HG03521 (cell line): Measurements from ENCODE around the gene CD6.

ENCODE experiments used
- ATAC-seq: cut with Tn5 transposase; IDR thresholded peaks from one replicate; pipeline ENCODE4 v1.9.1; 2021; ENCODE audit warnings: mild to moderate bottlenecking, moderate library complexity; ENCODE audit not compliant: unreplicated experiment

CD6 gene

GRCh38 chr11:60984636-60985035 is 13.2 kb downstream of the CD6 start:
- ATAC-seq: no peak

GRCh38 chr11:60985501-60985900 is 14.0 kb downstream of the CD6 start:
- ATAC-seq: no peak

DNA sequence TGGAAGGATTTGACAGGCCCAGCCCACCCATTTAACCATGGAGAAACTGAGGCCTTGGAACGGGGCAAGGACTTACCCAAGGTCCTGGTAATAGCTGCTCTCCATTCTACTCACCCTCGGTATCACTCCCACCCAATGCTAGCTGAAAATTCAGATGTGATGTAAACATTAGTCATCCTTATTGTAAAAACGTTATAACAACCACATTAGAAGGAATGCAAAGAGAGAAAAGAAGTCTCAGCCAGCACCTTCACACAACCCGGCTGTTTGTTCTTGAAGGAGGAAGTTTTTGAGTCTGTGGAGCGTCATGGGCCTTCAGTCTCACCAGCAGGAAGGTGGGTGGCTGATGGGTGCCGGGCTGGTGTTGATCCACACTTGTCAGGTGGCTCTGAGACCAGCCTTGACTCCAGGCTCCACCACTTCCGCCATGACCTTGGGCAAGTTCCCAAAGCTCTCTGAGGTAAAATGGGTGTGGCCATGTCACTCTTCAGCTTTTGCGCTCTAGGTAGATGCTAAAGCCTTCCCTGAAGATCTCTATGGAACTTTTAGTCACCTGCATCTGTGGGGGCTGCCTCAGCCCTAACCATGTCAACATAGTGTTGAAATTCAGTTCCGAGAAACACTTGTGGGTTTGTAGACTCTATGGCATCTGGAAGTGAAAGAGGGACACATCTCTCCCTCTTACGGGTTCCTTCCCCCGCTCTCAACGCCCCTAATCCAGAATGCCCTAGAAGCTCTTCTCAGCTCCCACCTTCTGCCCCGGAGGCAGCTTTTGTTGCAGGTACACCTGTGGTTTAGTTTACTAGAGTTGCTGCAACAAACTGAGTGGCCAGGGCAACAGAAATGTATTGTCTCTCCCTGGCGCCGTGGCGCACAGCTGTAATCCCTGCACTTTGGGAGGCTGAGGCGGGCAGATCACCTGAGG is 14.8 kb downstream of the CD6 start:
- ATAC-seq: no peak

- ATAC-seq: no peak
These were observed 16.2 kb downstream of the CD6 start for GRCh38 chr11:60987577-60988277.

GRCh38 chr11:60988658-60989057 is 17.2 kb downstream of the CD6 start:
- ATAC-seq: no peak

DNA sequence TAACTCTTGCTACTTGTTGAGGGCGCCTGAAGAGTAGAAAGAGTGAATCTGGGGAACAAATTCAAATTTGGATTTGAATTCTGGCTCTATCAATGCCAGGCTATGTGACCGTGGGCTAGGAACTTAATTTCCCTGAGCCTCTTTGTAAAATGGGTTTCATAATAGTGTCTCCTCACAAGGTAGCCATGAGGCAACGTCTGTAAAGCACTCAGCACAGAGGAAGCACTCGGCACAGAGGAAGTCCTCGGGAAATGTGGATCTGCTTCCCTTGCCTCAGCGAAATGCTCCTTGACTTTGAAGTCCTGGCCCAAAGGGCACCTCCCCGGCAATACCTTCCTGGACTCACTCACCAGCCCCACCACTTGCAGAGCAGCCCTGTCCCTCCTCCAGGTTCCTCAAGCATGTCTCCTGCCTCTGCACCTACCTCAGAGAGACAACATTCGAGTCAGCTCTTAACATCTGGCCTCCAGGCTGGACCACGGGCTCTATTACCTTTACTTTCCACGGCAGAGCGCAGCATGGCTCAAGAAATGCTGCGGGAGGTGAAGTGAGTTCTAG is 17.7 kb downstream of the CD6 start:
- ATAC-seq: no peak

DNA sequence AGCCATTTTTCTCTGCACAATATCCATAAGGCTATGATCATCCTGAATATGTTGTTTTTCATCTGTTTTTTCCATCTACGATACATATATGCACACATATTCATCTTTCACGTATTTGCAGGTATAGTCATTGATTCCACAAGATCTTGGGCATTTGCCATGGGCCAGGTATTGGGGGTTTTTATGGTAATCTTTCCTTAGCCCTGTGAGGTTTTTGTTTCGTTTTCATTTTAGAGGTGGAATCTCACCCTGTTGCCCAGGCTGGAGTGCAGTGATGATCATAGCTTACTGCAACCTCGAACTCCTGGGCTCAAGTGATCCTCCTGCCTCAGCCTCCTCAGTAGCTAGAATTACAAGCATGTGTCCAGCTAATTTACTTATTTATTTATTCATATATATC is 20.0 kb downstream of the CD6 start:
- no peak for ATAC-seq

DNA sequence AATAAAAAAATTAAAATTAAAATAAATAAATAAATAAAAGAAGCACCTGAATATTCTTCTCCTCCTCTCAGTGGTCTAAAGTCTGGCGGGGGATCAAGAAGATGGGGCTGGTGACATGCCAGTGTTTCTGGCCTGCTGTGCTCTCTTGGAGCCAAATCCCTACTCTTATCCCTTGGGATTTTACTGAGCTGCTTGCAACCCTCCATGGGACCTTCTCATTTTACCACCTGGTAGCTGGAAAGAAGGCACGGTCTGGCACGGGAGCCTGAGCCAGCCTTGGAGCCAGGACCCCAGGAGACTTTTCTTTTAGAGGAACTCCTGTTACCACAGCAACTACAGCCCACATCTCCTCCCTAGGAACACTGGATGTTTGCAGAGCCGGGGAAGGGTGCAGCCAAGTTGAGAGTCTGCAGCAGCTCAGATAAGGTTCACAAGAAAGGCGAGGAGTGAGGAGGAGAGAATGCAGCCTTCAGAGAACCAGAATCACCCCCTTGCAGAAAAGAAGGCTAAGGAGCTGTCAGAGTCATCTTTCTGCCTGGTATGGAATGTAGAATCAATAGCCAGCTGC is 21.4 kb downstream of the CD6 start:
- no peak for ATAC-seq

DNA sequence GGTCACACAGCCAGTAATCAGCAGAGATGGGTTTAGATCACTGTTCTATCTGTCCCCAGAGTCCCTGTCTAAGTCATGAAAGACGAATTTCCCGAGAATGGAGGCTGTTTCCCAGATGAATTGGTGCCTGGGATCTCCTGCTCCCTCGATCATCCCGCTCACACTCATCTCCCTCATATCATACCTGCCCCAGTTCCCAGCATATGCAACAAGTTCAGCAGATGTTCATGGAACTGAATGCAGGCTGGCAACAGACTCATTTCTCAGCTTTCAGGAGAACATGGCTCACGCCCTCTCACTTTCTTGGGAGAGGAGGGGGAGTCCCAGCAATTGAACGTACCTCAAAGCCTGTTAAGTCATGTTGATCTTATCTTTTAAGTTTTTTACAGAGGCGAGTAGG is 22.1 kb downstream of the CD6 start:
- ATAC-seq: no peak

DNA sequence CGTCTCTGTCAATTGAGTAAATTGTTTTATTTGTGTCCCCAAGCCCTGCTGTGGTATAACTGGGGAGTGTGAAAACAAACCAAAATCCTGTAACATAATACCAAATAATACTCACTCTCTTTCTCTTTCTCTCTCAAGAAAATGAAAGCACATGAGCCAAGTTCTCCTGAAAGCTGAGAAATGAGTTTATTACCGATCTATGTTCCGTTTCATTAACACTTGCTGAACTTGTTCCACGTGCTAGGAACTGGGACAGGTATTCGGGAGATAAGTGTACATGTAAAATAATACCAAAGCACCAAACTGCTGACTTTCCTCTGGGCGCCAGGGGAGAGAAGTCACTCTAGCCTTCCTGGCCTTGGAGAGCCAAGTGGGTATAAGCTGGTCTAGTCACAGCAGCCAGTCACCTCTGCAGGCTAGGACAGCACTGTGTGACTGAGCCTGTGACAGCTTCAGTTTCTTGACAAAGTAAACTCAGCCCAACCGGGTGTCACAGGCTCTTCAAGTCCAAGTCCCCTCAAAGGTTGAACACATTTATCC is 23.1 kb downstream of the CD6 start:
- no peak for ATAC-seq

DNA sequence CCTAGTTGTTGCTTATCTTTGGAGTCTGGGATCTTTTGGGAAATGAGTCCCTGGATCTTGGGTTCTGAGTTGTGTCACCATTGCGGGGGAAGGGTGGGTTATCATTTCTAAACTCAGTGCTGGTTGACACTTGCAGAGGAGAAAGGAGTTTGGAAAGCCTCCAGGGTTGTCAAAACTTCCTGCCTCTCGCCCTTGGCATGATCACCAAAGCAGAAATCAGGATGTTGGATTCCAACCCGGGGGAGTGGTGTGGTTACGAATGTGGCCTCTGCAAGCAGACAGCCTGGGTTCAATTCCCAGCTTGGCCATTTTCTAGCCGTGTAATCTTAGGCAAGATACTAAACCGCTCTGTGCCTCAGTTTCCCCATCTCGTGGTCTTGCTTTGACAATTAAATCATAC is 24.3 kb downstream of the CD6 start:
- ATAC-seq: no peak

DNA sequence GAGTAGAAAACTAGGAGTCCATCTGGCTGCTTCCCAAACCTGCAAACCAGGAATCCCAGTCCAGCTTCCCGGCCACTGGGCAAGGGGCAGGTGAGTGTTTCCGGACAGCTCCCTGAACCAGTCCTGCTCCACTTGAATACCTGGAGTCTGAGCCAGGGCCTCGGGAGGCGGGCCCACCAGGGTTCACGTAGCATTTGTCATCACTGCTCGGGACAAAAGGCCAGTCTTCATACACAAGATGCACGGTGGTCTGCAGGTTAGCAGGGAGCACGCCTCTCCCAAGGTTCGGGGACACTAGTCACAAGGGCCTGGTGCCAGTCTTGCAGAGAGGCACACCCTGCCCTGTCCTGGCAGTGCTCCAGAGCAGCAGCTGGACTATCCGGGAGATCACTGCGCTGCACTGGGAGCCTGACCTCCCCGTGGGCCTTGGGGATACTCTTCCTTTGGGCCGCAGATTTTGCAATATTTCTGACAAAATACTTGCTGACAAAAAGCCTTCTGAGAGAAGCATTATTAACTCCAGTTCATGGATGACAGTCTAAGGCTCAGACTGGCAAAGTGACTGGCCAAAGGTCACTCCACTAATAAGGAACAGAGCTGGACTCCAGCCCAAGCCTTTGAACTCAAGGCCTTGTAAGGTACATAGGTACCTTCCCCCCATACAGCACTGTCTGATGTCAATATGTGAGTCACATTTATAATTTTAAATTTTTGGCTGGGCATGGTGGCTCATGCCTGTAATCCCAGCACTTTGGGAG is 25.1 kb downstream of the CD6 start:
- ATAC-seq: no peak

DNA sequence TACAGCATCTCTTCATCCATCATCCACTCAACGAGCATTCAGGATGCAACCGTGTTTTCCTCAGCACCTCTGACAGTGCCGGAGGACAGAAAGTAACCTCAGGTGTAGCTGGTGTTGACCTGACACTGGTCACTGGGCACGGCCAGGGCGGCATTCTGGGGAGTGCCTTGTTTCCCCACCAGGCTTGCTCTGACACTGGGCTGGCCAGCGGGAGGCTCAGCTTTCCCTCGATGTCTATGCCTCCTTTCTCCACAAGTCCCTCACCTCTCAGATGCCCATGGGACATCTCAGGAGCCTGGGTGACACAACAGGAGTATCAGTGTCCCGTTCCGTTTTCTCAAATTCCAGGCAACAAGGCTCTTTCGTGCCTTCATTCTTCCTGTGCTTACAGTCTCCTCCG is 28.9 kb downstream of the CD6 start:
- ATAC-seq: no peak

DNA sequence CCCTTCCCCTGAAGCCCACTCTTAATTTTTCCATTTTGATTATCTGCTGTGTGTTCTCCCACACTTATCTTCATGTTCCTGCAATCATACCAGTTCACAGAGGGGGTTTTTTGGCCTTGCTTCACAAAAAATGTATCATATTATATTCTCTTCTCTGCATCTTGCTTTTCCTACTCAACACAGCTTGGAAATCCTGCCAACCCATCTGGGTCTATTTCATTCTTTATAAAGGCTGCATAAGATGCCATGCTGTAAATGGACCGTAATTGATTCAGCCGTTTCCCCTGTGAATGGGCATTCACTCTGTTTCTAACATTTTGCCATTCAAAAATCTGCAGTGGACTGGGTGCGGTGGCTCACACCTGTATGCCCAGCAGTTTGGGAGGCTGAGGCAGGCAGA is 30.5 kb downstream of the CD6 start:
- ATAC-seq: no peak

DNA sequence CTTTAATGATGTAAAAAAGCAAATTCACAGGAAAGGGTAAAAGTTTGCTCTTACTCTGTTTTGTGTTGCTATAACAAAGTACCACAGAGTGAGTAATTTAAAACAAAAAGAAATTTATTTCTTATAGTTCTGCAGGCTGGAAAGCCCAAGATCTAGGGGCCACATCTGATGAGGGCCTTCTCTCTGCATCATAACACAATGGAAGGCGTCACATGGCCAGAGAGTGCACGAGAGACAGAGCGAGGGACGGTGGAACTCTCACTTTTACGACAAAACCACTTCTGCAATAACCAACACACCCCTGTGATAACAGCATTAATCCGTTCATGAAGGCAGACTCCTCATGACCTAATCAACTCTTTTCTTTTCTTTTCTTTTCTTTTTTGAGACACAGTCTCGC is 31.1 kb downstream of the CD6 start:
- no peak for ATAC-seq

DNA sequence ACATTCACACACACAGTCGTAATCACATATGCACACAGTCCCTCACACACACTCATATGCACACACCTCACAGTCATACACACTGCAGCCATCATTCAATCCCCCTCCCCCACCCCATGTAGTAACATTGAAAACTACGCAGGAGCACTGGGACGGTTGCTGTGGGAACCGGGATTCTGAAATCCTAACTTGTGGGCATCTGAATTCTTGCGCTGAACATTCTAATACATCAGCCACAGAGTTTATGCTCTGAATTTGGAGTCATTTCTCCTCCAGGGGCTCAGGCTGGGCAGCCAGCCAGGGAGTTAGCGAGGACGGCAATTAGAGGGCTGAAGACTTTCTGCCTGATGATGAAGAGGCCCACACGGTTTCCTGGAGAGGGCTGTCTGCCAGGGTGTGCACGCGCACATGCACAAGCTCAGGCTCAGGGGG is 32.7 kb downstream of the CD6 start:
- no peak for ATAC-seq

- no peak for ATAC-seq
These were observed 33.3 kb downstream of the CD6 start for GRCh38 chr11:61004761-61005181.

GRCh38 chr11:61007383-61007955 is 36.0 kb downstream of the CD6 start:
- ATAC-seq: no peak

DNA sequence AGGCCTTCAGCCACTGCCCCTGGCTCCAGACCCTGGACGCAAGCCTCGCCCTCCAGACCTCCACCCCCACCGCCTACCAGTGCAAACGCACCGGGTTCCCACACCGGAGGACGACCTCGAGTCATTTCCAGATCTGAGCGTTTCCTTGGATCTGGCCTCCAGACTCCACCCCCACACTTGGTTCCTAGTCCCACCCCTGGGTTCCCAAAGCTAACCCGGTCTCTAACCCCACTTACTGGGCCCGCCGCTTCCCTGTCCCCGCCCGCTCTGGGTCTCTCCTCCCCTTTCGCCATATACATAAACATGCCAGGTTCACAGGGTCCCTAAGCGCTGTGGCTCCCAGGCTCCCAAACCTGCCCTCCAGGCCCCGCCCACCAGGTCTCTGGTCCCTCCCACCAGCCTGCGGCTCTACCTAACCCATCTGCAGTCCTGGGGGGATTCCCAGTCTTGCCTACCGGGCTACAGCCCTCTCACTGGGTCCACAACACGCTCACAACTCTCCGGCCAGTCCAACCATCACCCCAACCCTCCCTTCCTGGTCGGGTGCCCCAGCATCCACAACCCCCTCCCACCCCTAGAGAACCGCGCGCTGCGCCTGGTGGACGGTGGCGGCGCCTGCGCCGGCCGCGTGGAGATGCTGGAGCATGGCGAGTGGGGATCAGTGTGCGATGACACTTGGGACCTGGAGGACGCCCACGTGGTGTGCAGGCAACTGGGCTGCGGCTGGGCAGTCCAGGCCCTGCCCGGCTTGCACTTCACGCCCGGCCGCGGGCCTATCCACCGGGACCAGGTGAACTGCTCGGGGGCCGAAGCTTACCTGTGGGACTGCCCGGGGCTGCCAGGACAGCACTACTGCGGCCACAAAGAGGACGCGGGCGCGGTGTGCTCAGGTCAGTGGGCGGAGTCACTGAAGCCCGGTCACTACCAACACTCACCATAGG is 36.7 kb downstream of the CD6 start:
- no peak for ATAC-seq
